Fibroblast of mammary gland (primary cell): ENCODE measurements around the gene GJA4.
"Not testable (repeated sequence)": the region's sequence is repeated elsewhere in the genome, so short reads cannot be mapped to it uniquely, and the experiment has no call there.

Experiments
- DNase-seq: peaks from one replicate; pipeline ENCODE4 v3.0.0-alpha.2; 2010; ENCODE audit warnings: low read depth
- H3K4me3 ChIP-seq: 2 replicates; pipeline ENCODE4 v1.5.1; 2011; ENCODE audit warnings: low read depth, mild to moderate bottlenecking, low read length, moderate library complexity; ENCODE audit not compliant: control insufficient read depth
- TF ChIP-seq, protein P1 (sequence below): conservative IDR thresholded peaks from 2 replicates; pipeline ENCODE4 v1.5.1; 2011; ENCODE audit warnings: low read depth, low read length, inconsistent platforms; ENCODE audit not compliant: control insufficient read depth, insufficient read depth

GJA4 gene

DNA sequence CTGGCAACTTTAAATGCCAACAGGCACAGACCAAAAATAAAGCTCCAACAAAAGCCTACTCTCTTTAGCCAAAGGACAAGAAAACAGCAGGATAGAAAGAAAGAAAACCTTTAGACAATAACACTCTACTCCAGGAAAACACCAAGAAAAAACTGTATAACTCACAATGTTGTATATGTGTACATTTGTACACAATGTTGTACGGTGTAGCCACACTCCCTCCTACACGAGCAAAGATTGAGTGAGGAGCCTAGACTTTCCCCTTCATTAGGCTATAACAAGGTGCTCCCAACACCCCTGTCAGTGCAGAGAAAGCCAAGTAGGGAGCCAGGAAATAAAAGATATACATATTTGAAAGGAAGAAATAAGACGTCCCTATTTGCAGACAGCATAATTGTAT is 24.0 kb downstream of the GJA4 start:
- TF ChIP-seq, protein P1, sequence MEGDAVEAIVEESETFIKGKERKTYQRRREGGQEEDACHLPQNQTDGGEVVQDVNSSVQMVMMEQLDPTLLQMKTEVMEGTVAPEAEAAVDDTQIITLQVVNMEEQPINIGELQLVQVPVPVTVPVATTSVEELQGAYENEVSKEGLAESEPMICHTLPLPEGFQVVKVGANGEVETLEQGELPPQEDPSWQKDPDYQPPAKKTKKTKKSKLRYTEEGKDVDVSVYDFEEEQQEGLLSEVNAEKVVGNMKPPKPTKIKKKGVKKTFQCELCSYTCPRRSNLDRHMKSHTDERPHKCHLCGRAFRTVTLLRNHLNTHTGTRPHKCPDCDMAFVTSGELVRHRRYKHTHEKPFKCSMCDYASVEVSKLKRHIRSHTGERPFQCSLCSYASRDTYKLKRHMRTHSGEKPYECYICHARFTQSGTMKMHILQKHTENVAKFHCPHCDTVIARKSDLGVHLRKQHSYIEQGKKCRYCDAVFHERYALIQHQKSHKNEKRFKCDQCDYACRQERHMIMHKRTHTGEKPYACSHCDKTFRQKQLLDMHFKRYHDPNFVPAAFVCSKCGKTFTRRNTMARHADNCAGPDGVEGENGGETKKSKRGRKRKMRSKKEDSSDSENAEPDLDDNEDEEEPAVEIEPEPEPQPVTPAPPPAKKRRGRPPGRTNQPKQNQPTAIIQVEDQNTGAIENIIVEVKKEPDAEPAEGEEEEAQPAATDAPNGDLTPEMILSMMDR, result no peak
- DNase-seq, result no peak
- no peak overlapping the region for H3K4me3 ChIP-seq

GRCh38 chr1:34818862-34819261 is 26.1 kb downstream of the GJA4 start:
- not testable (repeated sequence) for DNase-seq, H3K4me3 ChIP-seq

GRCh38 chr1:34822202-34822601 is 29.4 kb downstream of the GJA4 start:
- H3K4me3 ChIP-seq, result no peak overlapping the region
- TF ChIP-seq, protein P1, result no peak
- DNase-seq, result no peak

- no peak for DNase-seq
- TF ChIP-seq, protein P1, result no peak
- H3K4me3 ChIP-seq, result no peak overlapping the region
These were observed 32.1 kb downstream of the GJA4 start for GRCh38 chr1:34824817-34825454.

DNA sequence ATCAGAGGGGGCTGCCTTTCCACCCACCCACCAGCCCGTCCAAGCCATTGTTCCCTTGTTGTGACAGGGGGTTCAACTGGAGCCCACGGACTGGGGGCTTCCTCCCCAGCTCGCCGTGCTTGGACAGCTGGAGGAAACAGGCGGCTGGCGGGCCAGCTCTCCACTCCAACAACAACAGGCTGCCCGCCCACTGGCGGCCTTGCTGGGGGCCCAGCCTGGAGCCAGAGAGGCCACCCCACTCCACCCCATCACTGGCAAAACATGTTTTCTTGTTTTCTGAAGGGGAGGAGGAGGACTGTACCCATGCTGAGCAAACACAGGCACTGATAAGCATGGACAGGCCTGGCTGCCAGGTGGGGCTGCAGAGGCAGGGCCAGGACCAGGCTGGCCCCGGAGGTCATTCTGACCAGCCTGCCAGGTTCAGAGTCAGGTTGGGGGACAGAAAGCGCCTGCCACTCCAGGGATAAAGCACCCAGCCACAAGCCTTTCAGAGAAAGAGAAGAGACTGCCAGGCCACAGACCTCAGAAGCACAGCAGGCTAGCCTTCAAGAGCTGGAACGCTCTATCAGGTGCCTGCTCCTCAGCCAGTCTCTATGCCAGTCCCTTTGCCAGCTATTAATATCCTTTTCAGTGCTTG is 32.8 kb downstream of the GJA4 start:
- TF ChIP-seq, protein P1, result no peak
- H3K4me3 ChIP-seq, result no peak overlapping the region
- no peak for DNase-seq

DNA sequence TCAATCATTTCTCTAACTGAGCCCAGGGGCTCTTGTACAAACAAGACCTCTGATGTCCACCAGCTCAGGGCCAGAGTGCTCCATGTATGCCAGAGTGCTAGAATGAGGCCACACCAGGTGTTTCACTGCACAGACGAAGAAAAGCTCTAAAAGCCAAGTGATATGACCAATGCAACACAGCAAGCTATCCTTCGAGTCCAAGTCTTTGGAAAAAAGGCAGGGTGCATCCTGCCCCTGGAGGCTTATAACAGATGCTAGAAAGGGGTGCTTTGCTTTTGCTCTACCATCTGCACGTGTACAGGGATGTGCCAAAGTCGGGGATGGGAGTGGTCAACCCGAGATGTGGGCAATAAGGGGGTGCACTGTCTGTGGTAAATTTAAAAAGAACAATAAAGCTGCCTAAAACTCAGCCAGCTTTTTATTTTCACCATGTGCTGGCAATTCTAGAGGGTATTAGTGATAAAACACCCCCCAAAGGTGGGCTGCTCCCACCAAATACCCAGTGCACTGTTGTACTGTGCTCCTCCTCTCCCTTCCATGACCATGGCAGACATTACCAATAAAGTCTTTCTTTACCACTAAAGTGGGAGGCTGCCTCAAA is 34.6 kb downstream of the GJA4 start:
- TF ChIP-seq, protein P1, result no peak
- no peak for DNase-seq
- H3K4me3 ChIP-seq, result no peak overlapping the region

- DNase-seq, result no peak
- H3K4me3 ChIP-seq, result no peak overlapping the region
- TF ChIP-seq, protein P1, result no peak
These were observed 35.8 kb downstream of the GJA4 start for GRCh38 chr1:34828611-34829010.
